NCI-H2196 (cell line): ENCODE data around the gene SMYD3.

Experiments
- DNase-seq: peaks from one replicate; lab custom pipeline; 2025; ENCODE audit not compliant: unreplicated experiment; lab: John Stamatoyannopoulos, UW

SMYD3 gene

DNA sequence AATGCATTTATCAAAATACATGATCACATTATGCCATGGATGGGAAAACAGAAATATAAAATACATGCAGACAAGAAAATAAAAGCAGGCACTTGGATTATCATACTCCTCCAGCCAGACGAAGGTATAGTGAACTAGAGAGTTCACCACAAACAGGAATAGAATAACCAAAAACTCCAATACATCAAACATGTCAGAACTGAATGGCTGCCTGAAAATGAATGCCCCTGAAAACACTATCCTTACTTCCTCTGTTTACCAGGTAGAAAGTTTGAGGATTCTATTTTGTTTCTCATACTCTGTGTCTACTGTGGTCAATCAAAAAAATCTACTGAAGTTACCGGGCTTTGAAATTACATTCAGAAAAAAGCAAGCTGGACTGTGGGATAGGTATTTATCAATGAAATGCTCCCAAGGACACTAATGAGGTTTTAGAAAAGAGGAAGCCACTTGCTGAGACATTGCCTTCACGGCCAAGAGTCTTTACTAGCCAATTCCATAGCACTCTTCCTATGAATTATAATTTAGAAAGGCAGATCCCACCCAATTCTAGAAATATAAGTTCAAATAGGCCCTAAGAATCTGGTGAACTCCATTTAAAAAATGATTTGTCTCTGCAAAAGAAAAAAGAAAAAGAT, 197.7 kb downstream of the SMYD3 start:
- DNase-seq, result no peak

DNA sequence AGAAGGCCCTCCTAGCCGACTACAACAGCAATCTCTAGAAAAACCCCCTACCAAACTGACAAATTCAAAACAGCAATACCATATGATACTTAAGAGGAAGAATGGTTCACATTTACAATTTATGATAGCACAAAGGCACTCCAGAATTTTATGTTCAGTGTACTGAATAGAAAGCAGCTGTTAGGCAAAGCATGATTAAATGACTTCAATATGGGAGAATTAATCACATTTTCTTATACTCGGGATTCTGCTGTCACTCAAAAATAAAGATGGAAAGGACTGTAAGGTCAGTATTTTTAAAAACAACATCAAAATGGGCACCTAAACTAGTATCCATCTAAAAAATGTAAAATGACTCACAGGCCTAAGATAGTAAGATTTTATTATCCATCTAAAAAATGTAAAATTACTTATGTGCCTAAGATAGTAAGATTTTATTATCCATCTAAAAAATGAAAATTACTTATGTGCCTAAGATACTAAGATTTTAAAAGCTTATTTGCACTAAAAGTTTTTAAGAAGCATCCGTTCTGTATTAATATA, 198.5 kb downstream of the SMYD3 start:
- DNase-seq, result no peak

DNA sequence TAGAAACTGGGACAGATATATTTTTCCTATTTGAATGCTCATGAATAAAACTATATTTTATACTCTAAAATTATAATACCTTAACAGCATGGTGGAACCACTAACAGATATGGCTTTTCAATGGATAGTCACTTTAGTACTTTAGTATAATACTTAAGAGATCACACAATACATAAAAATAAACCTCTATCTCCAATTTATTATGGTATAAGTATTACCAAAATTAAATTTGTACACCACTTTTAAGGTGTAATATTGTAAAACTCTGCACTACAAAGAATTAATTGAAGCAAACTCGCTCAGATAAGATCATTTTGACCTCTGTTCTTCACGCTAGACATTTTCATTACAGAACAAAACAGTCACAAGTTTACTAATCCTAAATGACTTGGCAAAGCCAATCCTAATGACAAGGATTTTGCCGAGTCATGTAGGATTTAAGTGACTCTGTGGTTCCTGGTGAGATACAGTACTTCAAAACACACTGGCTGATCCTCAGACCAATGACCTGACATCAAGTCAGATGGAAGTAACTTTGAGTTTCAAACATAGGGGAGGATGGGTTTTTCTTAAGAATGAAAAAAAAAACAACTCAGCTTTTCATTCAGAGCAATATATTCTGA, 200.6 kb downstream of the SMYD3 start:
- no peak for DNase-seq

DNA sequence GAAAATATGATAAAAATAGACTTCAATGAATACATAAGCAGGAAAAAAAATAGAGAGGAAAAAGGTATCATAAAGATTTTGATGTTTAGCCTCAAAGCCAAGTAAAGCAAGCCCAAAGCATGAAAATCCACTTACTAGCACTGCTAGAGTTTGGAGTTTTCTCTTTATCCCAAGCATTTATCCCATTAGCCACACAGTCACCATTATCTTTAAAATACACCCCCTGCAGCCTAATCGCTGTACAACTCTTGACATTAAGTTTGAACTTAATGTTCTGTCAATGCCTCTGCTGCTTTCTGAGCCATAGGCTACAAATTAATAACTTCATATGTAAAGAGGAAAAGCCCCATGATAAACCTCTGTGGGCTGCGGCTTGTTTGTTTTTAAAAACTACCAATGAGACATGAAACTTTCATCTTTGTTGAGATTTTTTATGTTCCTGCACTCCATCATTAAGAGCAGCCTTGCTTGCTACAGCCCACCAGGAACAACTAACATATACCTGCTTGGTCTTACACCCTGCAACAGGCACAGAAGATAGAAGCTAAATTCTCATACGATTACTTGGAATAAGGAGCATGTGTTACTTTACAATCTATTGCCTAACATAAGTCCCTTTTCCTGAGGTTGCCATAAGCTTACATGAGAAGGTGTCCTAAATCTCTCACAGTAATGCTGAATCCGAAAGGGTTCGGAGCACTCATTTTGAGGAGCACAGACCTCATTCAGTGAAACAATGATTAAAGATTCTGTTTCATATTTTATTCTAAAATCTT, 202.4 kb downstream of the SMYD3 start:
- no peak for DNase-seq

DNA sequence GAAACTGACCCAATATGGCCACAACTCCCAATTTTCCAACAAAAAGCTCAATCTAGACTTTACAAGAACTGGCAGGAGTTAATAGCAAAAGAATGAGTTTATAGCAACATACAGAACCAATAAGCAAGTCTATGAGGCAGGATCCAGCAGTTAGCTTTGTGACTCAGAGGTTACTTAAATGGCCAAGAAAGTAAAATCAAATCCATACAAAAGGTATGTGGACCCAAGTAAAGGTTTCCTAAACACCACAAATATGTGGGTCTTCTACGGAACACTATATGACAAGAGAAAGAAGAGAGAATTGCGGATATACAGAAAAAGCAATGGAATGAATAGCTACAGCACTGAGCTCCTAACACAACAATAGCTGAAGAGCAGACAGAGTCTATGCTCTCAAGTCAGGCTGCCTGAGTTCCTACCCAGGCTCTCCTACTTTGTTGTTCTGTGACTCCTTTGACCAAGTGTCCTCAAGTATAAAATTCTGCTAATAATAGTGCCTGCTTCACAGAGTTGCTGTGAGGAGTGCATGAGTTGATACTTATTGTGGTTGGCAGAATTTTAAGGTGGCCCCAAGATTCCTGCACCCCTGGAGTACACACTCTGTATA, 204.3 kb downstream of the SMYD3 start:
- DNase-seq, result no peak

DNA sequence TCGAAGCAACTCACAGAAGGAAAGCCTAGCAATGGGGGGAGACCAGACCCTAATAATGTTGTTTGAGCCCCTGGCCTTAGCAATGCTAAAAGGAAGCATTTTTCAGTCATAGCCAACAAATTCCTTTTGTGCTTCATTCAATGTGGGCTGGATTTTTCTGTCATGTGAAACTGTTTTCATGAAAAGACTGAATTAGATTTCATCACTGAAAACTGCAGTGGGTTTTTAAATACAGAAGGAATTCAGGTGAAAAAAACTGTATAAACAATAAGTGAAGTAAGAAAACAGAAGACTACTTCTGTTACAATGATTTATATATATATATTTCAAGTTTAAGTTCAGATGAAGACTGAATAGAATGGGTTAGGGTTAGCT, 204.8 kb downstream of the SMYD3 start:
- no peak for DNase-seq

DNA sequence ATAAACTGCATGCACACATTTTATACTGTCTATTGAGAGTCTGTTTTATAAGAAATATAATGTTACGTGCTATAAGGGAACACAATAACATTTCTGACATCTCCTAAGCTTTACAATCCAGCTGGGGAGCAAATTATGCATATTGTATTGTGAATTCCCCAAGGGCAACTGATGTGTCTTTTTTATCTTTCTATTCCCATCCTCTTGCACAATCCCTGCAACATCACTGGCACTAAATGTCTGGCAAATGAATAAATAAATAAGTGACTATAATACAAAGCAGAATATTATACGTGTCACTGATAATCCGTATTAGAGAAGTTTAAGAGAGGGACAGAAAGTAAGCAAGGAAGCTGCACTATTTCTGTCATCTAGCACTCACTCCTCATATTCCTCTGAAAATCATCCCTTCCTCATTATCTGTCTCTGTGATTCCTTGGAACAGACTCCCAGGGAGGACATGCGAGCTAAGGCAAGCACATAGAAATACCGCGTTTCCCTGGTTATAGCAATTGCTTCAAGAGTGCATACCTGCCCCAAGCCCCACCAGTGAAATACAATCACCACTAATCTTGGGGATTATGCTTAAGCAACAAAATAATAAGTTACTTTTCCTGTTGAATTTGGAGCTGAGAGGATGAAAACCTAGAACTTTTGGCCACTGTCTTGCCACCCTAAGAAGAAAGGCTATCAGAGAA, 205.4 kb downstream of the SMYD3 start:
- no peak for DNase-seq

DNA sequence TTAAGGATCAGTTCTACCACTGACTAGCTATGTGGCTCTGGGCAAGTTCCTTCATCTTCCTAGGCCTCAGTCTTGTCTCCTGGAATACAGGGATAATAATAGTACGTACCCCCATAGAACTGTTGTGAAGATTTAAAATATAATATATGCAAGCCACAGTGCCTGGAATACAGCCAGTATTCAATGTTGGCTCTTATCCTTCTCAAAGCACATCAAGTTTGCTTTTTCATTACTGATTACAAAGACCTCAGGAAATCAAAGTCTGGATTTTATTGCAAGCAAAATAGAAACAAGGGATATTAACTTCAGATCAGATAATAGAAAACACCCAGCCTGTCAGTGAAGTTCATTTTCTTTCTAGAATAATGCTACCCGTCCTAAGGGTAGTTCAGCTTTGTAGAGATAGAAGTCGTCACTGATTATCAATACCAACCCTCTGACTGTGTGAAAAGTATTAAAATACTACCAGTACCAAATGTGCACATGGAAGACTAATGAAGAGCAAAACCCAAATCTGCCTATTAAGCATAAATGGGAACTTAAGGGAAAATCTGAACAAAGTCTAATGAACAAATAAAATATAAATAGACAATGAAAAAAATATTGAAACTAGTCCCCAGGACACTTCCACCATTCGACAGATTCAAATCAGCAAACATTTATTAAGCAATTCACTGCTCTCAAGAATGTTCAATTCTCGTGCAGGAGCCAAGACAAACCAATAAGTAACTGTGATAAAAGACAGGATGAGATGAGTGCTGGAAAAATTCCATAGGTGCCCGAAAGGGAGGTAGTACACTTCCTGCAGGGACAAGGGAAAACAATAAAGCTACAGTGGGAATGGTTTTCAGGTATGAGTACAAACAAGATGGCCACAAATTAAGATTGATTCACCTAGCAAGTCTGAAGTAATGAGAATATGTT, 206.2 kb downstream of the SMYD3 start:
- DNase-seq, result no peak

DNA sequence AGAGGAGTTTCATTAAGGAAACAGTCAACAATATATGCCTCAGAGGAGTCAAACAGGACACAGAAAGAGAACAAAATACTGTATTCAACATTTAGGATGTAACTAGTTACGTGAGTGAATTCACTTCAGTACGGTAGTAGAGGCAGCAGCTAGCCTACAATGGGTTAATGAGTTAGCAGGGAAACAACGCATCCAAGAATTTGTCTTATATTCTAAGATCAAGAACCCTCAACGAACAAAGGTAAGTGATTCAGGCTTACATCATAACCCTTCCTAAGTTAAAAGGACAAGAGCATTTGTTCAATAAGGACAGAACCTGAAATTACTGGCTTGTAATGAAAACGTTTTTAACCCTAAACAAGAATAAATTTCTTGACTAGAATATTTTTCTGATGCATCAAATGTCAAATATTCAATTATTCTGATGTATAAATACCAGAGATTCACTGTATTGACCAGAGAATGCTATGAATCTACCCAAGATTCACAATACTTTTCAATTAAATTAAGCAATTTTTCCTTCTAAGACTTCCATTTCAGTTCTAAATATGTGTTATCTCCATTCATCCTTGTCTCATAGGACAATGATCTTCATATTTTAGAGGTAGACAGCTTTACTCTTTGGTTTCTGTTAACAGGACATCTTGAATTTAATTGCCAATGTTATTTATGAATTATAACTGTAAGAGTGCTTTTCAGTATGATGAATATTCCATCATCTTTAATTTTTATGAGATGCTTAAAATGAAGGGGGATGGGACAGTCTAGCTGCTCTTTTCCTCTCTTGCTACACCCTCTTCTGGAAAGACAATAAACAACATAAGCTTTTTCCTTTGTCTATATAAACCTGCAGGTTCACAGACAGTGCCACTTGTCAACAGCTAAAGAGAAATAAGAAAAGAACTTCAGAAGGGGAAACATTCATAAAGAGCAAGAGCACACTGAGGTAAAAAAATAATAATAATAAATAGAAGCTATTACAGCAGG, 209.5 kb downstream of the SMYD3 start:
- DNase-seq, result no peak

DNA sequence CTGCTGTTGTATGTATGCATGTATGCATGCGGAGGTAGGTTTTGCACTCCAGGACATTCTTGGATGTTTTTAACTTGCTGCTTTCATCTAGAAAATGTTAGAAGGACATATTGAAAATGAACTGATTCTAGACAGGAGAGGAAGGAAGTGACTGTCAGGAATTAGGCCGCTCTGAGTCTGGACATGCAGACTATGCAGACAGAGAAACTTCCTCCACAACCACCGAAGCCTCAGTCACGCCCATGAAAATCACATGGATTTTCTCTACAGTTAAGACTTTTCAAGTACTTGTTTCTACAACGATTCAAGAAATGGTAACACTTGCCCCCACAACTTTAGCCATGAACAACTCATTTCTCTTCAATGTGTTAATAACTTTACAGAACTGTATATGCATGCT, 211.1 kb downstream of the SMYD3 start:
- DNase-seq, result no peak

DNA sequence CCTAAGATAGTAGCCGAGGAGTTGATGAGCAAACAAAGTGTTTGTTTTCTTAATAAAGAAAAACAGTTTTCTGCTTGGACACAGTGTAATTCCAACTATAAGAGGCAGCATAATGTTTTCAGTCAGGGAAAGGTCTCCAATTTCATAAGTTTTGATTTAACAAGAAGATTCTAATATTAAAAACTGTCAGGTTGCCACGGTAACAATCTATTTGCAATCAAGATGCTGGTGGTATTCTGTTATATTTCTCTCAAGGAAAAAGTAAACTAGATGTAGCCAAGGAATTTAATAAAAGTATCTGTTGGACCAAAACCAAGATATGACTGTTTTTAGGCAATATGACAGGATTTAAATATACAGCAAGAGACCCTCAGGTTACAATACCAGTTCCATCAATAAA, 211.7 kb downstream of the SMYD3 start:
- DNase-seq, result no peak

DNA sequence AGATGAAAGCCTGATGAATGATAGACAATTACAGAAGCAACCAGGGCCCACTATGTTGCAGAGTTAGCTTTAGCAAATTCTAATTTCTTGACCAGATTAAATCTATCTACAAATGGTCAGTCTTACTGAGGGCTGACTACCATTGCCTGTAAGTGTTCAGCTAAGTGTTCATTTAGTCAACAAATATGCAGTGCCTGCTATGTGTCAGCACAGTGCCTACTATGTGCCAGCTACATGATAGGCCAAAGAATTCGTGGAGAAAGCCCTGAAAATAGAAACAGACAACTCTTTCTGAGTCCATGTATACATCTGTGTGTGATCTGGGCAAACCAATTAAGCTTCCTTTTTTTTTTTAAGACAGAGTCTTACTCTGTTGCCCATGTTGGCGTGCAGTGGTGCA, 212.8 kb downstream of the SMYD3 start:
- DNase-seq, result no peak

DNA sequence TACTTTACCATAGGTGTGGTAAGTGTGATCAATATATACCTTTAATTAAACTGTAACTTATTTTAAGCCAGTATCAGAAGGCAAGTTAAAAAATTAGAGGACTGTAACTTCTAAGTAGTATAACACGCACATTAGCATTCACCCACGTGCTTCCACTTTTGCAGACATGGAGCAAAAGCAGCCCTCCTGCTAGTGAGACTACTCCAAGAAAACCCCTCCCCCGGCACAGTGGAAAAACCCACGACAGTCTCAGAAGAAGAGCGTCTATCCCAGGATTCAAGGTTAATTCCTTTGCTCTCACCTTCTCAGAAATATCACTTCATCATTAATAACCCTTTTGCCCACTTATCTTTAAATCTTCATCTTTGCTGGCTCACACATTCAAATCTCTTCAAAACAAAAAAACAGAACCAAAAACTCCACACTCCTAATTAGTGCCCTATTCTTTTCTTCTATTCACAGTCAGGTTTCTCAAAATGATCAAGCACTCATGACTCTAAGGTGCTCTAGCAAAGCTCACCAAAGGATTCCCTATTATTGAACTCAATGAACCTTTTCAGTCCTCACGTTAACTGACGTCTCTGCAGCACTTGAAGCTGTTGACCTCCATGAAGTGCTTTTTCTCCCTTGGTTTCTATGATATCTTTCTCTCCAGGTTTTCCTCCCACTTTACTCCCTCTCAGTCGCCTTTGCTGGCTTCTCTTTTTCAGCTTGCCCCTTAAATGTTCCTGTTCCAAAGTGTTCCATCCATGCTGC, 213.5 kb downstream of the SMYD3 start:
- no peak for DNase-seq

DNA sequence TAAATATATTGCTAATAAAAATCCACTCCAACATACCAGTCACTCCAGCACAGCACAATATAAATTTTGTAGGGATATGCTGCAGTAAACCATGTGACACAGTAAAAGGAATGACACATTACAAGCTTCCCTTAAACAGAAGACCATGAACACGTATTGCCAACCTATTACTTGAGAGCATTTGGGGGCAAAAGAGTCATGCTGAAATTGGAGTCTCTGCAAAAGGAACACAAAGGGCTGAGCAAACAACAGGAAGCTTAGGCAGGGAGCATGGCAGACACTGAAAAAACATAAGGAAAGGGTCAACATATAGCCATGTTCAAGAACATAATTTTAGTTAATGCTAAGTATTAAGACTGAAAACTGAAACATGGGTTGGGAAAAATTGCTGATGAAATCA, 214.5 kb downstream of the SMYD3 start:
- DNase-seq, result no peak

DNA sequence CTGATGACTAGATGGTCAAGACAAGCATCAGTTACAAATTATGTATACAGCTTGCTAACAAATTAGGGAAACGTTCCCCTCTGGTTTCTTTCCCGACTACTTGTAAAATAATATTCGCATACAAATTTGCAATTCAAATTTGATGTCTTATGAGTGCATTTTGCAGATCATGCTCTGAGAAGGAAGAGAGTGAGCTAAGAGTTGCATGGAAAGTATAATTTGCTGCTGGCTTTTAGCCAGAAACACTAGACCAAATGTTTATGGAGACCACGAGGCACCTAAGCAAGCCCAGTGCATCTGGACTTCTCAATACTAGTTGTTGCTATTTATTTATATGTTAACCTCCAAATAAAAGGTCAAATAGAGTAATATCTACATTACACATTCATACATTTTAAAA, 216.0 kb downstream of the SMYD3 start:
- DNase-seq, result no peak

DNA sequence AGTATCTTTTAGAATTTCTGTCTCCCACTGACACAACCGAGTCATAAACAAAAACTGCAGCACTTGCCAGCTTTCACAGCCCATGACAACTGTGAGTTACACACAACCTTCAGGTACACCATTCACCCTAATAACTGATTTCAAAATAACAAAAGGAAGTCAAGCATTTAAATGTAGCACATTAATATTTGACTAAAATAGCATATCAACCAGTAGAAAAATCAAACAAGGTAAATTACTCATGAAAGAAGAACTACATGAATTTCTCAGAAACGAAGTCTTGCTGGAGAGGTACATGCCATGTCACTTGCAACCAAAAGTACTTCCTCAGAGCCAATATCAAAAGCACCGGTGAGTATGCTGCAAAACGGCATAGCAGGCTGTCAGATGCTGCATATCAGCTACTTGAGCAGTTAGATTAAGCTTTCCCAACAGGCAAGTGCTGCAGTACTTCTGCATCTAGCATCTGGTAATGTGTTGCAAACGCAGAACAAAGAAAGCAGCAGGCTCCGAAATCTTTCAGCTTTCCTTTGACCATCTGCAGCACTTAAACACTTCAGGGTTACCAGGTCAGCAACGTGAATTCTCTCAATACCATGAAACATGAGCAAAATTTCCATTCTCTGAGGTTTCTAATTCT, 223.2 kb downstream of the SMYD3 start:
- DNase-seq, result no peak

DNA sequence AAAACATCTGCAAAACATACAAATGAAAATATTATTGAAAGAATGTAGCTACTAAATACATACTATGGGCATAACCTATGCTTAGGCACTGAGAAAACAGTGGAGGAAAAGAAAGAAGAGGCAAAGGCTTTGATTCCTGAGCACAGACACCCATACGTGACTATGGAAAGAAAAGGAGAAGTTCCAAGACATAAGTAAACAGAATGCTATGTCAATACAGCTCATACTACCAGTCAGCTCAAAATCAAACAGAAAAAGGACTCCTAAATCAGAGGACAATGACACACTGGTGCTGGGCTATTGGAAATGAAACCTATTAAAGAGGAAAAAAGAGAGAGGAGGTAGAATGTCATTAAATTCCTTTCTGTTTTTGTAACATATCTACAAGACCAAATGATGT, 225.4 kb downstream of the SMYD3 start:
- no peak for DNase-seq

DNA sequence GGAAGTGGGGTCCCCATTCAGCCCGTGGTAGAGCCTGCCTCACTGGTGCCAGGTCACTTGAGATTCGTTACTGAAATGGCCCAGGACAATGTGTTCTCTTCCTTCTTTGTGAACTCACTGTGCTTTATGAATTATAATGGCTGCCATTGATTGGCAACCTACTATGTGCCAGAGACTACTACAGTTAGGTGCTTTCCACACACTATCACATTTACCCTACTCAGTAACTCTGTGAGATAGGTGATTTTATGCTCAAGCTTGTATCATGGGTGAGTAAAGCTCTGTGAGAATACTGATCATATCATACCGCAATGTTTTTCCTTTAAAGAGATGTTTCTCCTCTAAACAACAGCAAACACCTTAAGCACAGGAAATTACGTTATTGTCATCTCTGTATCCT, 225.9 kb downstream of the SMYD3 start:
- no peak for DNase-seq
